Nucleus accumbens (tissue), 56 donors: Measurements from ENCODE around the gene NECTIN1.

ENCODE experiments used
- DNase-seq, 56 donors: peaks; one replicate each; lab custom pipeline; 2025; lab: John Stamatoyannopoulos, UW

The NECTIN1 gene

GRCh38 chr11:119659971-119660723 lies 68.9 kb downstream of the NECTIN1 start:
- DNase-seq: no peak

GRCh38 chr11:119652907-119653659 lies 75.9 kb downstream of the NECTIN1 start:
- DNase-seq: peak in 22 of 56 donors; percentile 6 to 74 (median 32)

- no peak for DNase-seq
Measured at GRCh38 chr11:119651802-119652584, 77.0 kb downstream of the NECTIN1 start.

- no peak for DNase-seq
Measured at GRCh38 chr11:119650251-119650650, 78.7 kb downstream of the NECTIN1 start.

GRCh38 chr11:119647254-119647653 lies 81.7 kb downstream of the NECTIN1 start:
- no peak for DNase-seq

GRCh38 chr11:119645018-119645417 lies 84.0 kb downstream of the NECTIN1 start:
- DNase-seq: no peak

GRCh38 chr11:119644502-119644901 lies 84.5 kb downstream of the NECTIN1 start:
- no peak for DNase-seq

GRCh38 chr11:119643876-119644225 lies 85.1 kb downstream of the NECTIN1 start:
- no peak for DNase-seq

DNA sequence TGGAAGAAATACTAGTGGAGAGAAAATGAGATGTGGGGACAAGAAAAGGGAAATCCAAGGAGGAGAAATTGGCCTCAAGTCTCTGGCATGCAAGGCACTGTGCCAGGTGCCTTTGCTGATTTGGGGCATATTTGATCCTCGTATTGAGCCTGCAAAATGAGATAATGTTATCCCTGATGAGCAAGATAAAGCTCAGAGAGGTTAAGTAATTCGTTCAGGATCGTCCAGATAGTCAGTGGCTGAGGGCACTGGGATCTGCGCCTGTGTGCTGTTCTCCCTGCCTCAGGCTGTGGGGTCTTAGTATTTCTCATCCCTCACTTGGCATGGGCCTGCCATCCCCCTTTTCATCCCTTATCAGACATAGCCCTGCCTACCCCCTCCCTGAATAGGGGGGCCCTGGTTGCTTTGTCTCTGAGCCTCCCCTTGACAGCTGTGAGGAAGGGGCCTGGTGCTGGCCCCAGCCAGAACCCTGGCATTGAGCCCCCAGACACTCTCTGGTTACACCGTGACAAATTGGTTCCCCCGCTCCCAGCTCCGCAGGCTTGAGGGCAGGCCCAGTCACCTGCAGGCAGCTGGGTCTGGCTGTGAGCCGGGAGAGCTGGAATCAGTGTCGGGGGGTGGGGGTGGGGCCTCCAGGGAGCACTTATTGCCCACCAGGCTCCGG lies 85.7 kb downstream of the NECTIN1 start:
- DNase-seq: no peak

- peak in 2 of 56 donors; percentile 5 for DNase-seq
Measured at GRCh38 chr11:119641983-119642745, 86.8 kb downstream of the NECTIN1 start.

- no peak for DNase-seq
Measured at GRCh38 chr11:119640541-119640940, 88.5 kb downstream of the NECTIN1 start.

DNA sequence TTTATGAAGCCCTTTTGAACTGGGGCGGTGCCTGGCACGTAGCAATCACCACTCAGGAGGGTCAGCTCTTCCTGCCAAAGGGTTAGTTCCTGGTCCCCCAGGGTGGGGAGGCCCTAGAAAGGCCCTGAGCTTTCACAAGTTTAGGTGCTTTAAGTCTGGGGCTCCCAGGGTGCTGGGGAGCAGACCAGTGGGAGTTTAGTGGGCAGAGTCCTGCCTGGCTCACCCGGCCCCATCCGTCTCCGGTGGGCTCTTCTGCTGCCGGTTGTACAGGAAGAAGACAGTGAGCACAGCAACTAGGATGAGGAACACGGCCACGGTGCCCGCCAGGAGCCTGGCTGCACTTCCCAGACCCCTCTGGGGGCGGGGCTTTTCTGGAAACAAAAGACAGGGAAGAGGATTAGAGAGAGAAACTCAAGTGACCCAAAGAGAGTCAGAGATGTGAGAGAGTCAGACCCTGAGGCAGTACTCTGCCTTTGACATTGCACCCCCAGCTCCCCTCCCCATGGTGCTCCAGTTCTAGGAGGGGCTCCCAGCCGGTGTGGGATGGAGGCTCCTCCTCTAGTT lies 89.3 kb downstream of the NECTIN1 start:
- no peak for DNase-seq

DNA sequence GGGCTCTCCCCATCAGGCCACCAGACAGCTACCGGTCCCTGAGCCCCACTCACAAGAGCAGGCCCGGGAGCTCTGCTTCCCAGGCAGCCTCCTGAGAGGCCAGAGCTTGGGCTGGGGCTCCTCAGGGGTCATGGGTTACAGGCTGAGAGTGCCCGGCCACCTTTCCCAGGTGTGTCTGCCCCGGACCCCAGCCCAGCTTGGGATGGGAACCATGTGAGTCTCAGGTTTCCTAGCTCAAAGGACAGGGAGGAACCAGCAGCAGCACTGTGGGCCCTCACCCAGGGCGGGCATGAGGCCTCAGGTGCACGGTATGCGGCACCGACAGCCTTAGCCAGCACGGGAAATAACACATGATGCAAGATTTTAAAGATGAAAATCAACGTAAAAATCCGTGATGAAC lies 90.1 kb downstream of the NECTIN1 start:
- no peak for DNase-seq

GRCh38 chr11:119637481-119637880 lies 91.5 kb downstream of the NECTIN1 start:
- no peak for DNase-seq

DNA sequence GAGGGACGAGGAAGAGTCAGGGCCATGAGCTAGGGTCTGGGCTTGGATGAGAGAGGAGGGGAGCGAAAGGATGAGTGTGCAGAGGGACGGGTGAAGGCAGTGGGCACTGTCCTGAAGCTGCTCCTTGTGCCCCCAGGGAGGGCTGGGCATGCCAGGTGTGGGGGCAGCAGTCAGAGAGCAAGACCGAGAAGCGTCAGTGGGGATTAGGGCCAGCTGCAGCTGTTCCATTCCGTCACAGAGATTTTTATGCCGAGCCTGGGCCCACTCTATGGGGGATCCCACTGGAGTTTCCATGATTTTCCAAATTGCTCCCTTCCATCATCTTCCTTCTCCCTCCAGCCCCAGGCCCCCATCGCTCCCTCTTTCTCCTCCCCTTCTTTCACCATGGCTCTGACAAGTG lies 93.2 kb downstream of the NECTIN1 start:
- no peak for DNase-seq

- no peak for DNase-seq
Measured at GRCh38 chr11:119635041-119635740, 93.8 kb downstream of the NECTIN1 start.

DNA sequence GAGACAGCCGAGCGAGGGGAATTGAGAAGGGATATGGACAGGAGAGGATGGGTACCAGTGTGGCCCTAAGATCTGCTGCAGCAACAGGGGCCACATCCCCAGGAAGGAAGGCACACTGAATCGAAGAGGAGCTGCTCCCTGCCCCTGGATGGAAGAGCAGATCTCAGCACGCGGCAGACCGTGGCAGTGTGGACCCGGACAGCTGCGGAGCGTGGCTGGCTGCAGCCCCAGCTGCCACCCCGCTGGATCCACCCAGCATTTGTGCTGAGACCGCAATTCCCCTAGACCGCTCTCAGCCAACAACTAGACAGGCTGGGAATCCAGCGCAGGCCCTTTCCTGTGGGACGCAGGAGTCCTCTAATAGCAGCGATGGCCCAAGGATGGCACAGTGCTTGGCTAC lies 94.7 kb downstream of the NECTIN1 start:
- DNase-seq: no peak

- no peak for DNase-seq
Measured at GRCh38 chr11:119629834-119630624, 99.0 kb downstream of the NECTIN1 start.
